Activated CD8-positive, alpha-beta T cell treated with anti-CD3 and anti-CD28 coated beads, Interleukin-2, amount 10 ng/mL, durations not matched to agents 7 days and 5 days (primary cell): ENCODE data around the gene CDHR3. TPM values are rescaled to one million over a fixed set of nuclear protein-coding genes. Genes with fewer than 3 reads are reported as not detected.

Source experiments
- ATAC-seq: fragments of 150-1000 bp; cut with Tn5 transposase; one replicate; pipeline ENCODE4 v1.10.0; 2021; ENCODE audit warnings: moderate library complexity
- CTCF ChIA-PET: fragments of 350-600 bp; sonication (Branson Sonifier 250); formaldehyde crosslinking; loops from one replicate; lab custom pipeline; 2021; ENCODE audit warnings: antibody characterized with exemption; lab: Charles Lee
- POLR2A ChIA-PET: fragments of 350-600 bp; sonication (Branson Sonifier 250); formaldehyde crosslinking; loops from one replicate; lab custom pipeline; 2021; ENCODE audit warnings: antibody characterized with exemption; lab: Charles Lee
- DNase-seq: peaks from one replicate; pipeline ENCODE4 v3.0.0-alpha.2; 2020
- H3K27ac Mint-ChIP-seq: one replicate; pipeline ENCODE4 v1.8.0; 2021; ENCODE audit warnings: mild to moderate bottlenecking, mixed read lengths
- H3K27me3 Mint-ChIP-seq: one replicate; pipeline ENCODE4 v1.8.0; 2021; ENCODE audit warnings: low read depth, mixed read lengths
- H3K36me3 Mint-ChIP-seq: one replicate; pipeline ENCODE4 v1.8.0; 2021; ENCODE audit warnings: low read depth, mixed read lengths
- H3K4me1 Mint-ChIP-seq: one replicate; pipeline ENCODE4 v1.8.0; 2021; ENCODE audit warnings: low read depth, mixed read lengths
- H3K4me3 Mint-ChIP-seq: one replicate; pipeline ENCODE4 v1.8.0; 2021; ENCODE audit warnings: mild to moderate bottlenecking, mixed read lengths
- H3K9me3 Mint-ChIP-seq: one replicate; pipeline ENCODE4 v1.8.0; 2022; ENCODE audit warnings: mixed read lengths; ENCODE audit not compliant: insufficient read depth
- total RNA-seq, 2 experiments: library from RNA; stranded (reverse); gene quantifications; one replicate each; pipeline ENCODE4 v1.2.3, GENCODE V29; 2021

Gene CDHR3
- total RNA-seq, 2 experiments from 2014 or later = 0.31 to 0.92 TPM

DNA sequence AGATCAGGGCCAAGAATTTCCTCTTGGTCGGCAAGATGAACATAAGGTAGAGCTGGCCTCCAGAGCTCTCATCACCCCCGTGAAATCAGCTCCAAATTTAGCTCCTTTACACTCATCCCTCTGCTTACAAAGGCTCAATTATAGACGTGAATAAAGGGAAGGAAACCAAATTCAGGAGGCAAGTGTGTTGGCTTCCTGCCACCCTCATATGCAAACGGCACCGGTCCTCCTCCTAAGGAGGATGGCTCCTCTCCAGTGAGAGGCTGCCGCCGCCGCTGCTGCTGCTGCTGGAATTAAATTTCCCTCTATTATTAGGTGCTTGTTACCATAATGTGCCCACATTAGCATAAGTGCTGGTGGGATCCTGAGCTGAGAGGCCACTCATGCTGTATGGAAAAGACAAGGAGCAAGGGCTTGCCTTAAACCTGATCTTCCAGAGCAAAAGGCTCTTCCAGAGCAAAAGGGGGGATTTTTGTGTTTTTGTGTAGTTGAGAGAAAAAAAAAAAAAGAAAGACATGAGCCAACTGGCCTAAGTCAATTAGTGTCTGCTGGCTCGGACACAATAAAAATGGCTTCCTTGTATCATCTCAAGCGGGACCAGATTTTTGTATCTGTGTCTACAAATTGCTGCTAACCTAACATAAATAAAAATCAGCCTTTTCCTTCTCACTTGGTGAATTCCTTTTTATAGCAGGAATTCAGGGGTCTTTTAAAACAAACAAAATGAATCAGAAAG lies 68.4 kb downstream of the CDHR3 start:
- Mint-ChIP-seq H3K4me1 (no peaks in the 10 kb centered on the region), H3K4me3 (no peak overlapping the region), H3K9me3 (no peaks in the 10 kb centered on the region), H3K27ac (no peak overlapping the region), H3K36me3 (no peaks in the 10 kb centered on the region), H3K27me3 (peaks cover 36% of the 10 kb centered on the region)
- POLR2A ChIA-PET = no interaction called here
- ATAC-seq (no peak), DNase-seq (no peak)
- CTCF ChIA-PET = interaction anchor here (2.3 to 7.1 kb wide), 2 partner anchors 9 to 10 kb away, joined by 6 to 48 read pairs; no protein-coding TSS in a partner anchor

DNA sequence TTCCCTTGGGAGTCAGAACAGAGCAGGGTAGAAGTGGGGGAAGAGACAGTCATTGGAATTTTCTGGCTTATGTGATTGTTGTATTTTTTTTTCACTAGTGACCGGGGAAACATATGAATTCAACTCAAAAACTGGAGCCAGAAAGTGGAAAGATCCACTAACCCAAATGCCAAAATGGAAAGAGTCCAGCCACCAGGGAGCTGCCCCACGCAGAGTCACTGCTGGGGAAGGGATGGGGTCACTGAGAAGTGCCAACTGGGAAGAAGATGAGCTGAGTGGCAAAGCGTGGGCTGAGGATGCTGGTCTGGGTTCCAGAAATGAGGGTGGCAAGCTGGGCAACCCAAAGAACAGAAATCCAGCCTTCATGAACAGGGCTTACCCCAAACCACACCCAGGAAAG lies 69.2 kb downstream of the CDHR3 start:
- no peak for DNase-seq
- Mint-ChIP-seq H3K27ac (no peak overlapping the region), H3K36me3 (no peaks in the 10 kb centered on the region), H3K4me3 (no peak overlapping the region), H3K27me3 (peaks cover 34% of the 10 kb centered on the region), H3K9me3 (no peaks in the 10 kb centered on the region), H3K4me1 (no peaks in the 10 kb centered on the region)
- CTCF ChIA-PET = interaction anchor here (1.0 to 2.7 kb wide), 3 partner anchors 10 to 129 kb away, joined by 3 to 12 read pairs (median 6); no protein-coding TSS in a partner anchor
- ATAC-seq = no peak
- POLR2A ChIA-PET = no interaction called here

DNA sequence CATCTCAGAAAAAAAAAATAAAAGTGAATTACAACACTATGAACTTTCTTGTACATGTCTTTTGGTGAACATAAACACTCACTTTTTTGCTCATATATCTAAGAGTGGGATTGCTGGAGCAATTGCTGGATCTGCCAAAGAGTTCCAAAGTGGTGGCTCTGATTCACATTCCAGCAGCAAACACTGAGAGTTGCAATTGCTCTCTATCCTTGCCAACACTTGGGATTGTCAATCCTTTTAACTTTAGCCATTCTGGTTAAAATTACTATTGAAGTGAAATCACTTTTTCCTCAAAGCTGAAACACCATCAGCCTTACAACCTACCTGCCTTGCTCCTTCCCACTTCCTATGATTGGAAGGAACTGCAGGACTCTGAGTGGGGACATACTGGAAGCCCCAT lies 70.7 kb downstream of the CDHR3 start:
- no peak overlapping the region for H3K4me3 Mint-ChIP-seq
- no peaks in the 10 kb centered on the region for H3K36me3 Mint-ChIP-seq
- no peak for DNase-seq
- POLR2A ChIA-PET = interaction anchor here (0.6 kb wide), 1 partner anchor 37 kb away, joined by 3 read pairs; no protein-coding TSS in a partner anchor
- H3K27me3 Mint-ChIP-seq = peaks cover 34% of the 10 kb centered on the region
- CTCF ChIA-PET = interaction anchor here (1.2 to 4.1 kb wide), 4 partner anchors 8 to 444 kb away, joined by 3 to 18 read pairs (median 8); no protein-coding TSS in a partner anchor
- H3K27ac Mint-ChIP-seq = no peak overlapping the region
- H3K9me3 Mint-ChIP-seq = no peaks in the 10 kb centered on the region
- no peaks in the 10 kb centered on the region for H3K4me1 Mint-ChIP-seq
- no peak for ATAC-seq

DNA sequence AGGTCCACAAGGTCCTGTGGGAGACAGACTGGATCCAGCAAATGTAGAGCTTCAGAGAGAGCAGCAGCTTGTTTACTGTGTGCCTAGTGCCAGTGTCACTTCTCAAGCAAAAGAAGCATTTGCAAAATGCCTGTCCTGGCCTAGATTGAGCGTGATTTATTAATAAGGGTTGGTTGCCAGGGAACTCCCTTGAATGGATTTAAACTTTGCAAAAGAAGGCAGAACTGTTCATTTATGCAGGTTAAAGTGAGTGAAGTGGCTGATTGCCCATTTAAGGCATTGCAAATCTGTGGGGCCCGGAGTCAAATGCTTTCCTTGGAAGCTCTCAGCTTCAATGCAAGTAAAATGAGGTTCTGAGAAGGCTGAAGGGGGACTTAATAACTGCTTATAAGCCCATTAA lies 71.3 kb downstream of the CDHR3 start:
- no peak for ATAC-seq
- H3K9me3 Mint-ChIP-seq = no peaks in the 10 kb centered on the region
- no peaks in the 10 kb centered on the region for H3K36me3 Mint-ChIP-seq
- peaks cover 34% of the 10 kb centered on the region for H3K27me3 Mint-ChIP-seq
- ChIA-PET POLR2A (interaction anchor here (0.6 kb wide), 1 partner anchor 37 kb away, joined by 3 read pairs; no protein-coding TSS in a partner anchor), CTCF (interaction anchor here (1.2 to 4.1 kb wide), 4 partner anchors 8 to 445 kb away, joined by 3 to 18 read pairs (median 8); no protein-coding TSS in a partner anchor)
- H3K4me1 Mint-ChIP-seq = no peaks in the 10 kb centered on the region
- H3K4me3 Mint-ChIP-seq = no peak overlapping the region
- H3K27ac Mint-ChIP-seq = no peak overlapping the region
- no peak for DNase-seq

DNA sequence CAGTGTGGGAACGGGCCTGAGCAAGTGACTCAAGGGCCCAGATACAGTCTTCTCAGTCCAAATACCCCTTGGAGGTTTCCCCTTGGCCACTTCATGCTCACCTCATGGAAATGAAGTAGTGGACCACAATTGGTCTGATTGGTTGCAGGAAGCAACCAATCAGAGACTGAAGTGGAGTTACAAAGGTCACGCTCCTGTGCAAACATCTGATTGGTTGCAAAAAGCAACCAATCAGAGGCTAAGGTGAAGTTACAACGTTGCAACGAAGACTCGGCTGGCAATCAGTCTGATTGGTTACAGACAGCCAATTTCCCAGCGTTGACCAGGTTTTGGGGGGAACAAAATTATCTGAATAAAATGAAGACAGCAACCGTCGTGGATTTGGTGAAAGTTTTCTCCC lies 72.5 kb downstream of the CDHR3 start:
- CTCF ChIA-PET = interaction anchor here (1.2 to 4.1 kb wide), 2 partner anchors 118 to 275 kb away, joined by 6 to 18 read pairs; no protein-coding TSS in a partner anchor
- POLR2A ChIA-PET = no interaction called here
- no peaks in the 10 kb centered on the region for H3K4me1 Mint-ChIP-seq

DNA sequence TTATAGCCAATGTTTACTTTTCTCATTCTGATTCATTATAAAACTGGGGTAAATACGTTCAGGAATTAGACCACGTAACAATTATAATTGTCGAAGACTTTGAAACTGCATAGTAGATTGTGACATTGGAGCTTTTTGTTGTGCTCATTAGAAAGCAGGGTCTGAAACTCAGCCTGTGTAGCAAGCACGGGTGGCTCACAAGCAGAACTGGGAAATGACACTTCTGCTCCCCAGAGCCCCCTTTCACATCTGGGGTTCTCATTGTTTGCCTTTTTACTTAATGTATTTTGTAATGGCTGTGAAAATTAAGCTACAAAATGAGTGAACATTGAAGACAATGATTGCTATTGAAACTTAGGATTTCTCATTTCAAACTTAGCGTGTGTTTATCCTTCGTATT lies 72.9 kb downstream of the CDHR3 start:
- Mint-ChIP-seq H3K4me1 (peaks cover 1% of the 10 kb centered on the region), H3K9me3 (no peaks in the 10 kb centered on the region), H3K4me3 (no peak overlapping the region), H3K27ac (no peak overlapping the region), H3K36me3 (no peaks in the 10 kb centered on the region), H3K27me3 (peaks cover 31% of the 10 kb centered on the region)
- ATAC-seq (no peak), DNase-seq (no peak)
- ChIA-PET POLR2A (no interaction called here), CTCF (interaction anchor here (1.2 to 4.1 kb wide), 2 partner anchors 118 to 275 kb away, joined by 6 to 18 read pairs; no protein-coding TSS in a partner anchor)

More for the DNA sequence above, 72.5 kb downstream of the CDHR3 start:
- Mint-ChIP-seq H3K27me3 (peaks cover 30% of the 10 kb centered on the region), H3K36me3 (no peaks in the 10 kb centered on the region), H3K27ac (no peak overlapping the region), H3K9me3 (no peaks in the 10 kb centered on the region), H3K4me3 (no peak overlapping the region)
- no peak for DNase-seq
- no peak for ATAC-seq

DNA sequence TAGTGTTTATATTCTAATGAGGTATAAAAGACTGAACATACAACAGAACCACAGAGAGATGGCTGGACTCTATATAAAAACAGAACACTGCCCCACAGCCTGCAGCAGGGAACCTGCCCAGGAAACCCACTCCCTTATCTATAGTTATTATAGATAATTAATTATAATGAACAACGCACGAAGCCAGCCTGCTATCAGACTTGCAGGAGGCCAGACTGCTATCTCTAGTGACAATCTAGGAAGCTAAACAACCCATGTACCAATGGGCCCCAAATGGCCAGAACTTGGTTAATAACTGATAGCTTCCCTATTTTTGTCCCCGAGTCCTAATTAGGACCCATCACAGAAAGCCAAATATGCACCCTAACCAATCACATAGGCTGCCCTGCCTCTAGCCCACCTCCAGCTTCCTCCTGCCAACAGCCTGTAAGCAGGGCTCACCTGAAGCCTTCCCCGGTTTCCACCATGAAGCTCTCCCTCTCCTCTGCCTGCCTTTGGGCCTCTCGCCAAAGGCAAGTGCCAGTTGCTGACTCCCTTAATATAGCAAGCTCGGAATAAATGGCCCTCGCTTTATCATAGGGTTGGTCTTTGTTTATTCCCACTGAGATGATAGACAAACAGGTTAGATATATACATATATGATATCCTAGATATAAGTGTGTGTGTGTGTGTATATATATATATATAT lies 74.6 kb downstream of the CDHR3 start:
- Mint-ChIP-seq H3K4me1 (peaks cover 9% of the 10 kb centered on the region), H3K27me3 (peaks cover 21% of the 10 kb centered on the region), H3K27ac (no peak overlapping the region), H3K36me3 (no peaks in the 10 kb centered on the region), H3K9me3 (no peaks in the 10 kb centered on the region), H3K4me3 (no peak overlapping the region)
- POLR2A ChIA-PET = no interaction called here
- ATAC-seq (no peak), DNase-seq (no peak)
- CTCF ChIA-PET = interaction anchor here (0.9 to 4.1 kb wide), 5 partner anchors 9 to 277 kb away, joined by 3 to 18 read pairs (median 3); no protein-coding TSS in a partner anchor

DNA sequence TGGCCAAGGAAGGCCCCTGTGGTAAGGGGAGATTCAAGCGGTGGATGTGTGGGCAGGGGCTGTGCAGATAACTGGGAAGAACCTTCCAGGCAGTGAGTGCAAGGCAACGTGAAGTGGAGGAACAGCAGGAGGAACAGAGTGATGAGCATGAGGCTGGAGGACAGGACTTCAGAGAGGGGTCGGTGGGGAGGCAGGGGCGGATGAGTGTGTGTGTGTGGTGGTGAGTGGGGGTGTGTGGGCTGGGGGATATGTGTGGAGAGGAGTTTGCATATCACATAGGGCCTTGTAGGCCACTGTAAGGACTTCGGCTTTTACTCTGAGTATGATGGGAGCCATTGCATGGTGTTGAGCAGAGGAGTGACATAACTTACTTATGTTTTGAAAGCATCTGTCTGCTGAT lies 75.2 kb downstream of the CDHR3 start:
- ChIA-PET POLR2A (no interaction called here), CTCF (interaction anchor here (1.2 to 6.4 kb wide), 3 partner anchors 10 to 18 kb away, joined by 3 to 48 read pairs (median 5); no protein-coding TSS in a partner anchor)
- no peak for DNase-seq
- no peaks in the 10 kb centered on the region for H3K9me3 Mint-ChIP-seq
- no peak overlapping the region for H3K4me3 Mint-ChIP-seq
- H3K27ac Mint-ChIP-seq = no peak overlapping the region
- H3K4me1 Mint-ChIP-seq = peaks cover 12% of the 10 kb centered on the region
- no peaks in the 10 kb centered on the region for H3K36me3 Mint-ChIP-seq
- ATAC-seq = no peak
- peaks cover 17% of the 10 kb centered on the region for H3K27me3 Mint-ChIP-seq

DNA sequence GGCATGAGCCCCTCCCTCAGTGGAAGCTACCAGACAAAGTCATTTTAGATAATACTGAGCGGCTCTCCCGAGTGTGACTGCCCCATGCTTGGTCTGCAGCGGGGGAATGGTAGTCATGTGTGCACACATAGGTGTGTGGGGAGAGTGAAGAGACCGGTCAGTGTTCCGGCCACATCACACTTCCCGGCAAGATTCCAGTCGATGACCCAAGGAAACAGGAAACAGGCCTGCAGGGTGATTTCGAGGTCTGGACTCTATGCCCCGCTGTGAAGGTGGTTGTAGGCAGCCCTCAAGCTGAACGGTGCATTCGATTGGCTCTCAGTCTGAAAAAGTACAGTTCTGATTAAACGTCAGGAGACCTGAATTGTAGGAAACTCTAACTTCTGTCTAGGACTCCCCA lies 75.9 kb downstream of the CDHR3 start:
- DNase-seq = no peak
- Mint-ChIP-seq H3K9me3 (no peaks in the 10 kb centered on the region), H3K36me3 (no peaks in the 10 kb centered on the region), H3K27ac (no peak overlapping the region), H3K4me1 (peaks cover 12% of the 10 kb centered on the region), H3K4me3 (no peak overlapping the region), H3K27me3 (peaks cover 17% of the 10 kb centered on the region)
- no peak for ATAC-seq
- CTCF ChIA-PET = interaction anchor here (6.4 kb wide), 1 partner anchor 11 kb away, joined by 48 read pairs; no protein-coding TSS in a partner anchor
- POLR2A ChIA-PET = no interaction called here

DNA sequence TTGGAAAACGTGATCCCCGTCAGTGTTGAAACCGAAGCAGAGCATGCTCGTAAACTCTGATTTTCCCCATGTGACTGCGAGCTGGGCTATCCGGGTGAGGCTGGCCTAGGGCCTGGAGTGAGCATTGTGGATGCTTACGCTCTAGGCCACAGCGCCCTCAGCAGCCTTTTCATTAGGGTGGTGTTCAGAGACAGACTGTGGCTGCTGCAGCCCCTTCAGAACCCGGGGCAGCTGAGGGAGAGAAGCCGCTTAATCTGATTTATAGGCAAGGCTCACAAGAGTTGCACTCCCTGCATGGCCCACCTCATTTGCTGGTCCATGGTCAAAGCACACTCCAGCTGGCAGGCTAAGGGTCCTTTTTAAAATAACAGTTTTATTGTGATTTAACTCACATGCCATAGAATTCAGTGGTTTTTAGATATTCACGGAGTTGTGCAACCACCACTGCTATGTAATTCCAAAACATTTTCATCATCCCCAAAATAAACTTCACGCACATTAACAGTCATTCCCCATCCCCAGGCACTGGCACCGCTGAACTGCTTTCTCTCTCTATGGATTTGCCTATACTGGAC lies 76.5 kb downstream of the CDHR3 start:
- no peak for ATAC-seq
- ChIA-PET CTCF (interaction anchor here (1.1 to 6.4 kb wide), 5 partner anchors 11 to 382 kb away, joined by 4 to 53 read pairs (median 8); no protein-coding TSS in a partner anchor), POLR2A (no interaction called here)
- Mint-ChIP-seq H3K4me3 (no peak overlapping the region), H3K27me3 (peaks cover 21% of the 10 kb centered on the region), H3K36me3 (no peaks in the 10 kb centered on the region), H3K4me1 (peaks cover 12% of the 10 kb centered on the region), H3K9me3 (no peaks in the 10 kb centered on the region), H3K27ac (no peak overlapping the region)
- no peak for DNase-seq

DNA sequence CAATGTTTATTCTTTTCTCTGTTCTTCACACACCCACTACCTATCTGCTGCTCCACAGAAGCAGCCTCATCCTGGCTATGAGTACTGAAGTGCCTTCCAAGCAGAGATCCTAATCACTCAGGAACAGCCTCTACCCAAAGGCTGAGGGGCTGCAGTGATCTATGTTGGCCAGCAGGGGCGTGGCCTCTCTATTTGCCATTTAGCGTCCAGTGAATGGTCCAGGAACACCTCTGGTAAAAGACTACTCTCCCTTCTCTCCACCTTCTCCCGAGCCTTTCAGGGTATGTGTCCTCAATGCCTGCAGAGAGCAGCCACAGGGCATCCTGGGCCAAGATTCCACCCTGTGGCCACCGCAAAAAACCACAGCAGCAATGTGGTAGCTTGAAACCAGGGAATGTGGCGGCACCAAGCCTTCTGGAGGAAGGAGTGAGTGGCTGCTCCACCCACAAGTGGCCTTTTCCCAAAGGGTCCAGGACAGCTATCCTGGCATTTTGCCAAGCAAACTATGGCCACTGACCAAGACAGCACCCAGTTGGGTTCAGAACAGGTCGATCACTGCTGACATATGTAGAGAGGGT lies 78.2 kb downstream of the CDHR3 start:
- Mint-ChIP-seq H3K4me1 (peaks cover 12% of the 10 kb centered on the region), H3K36me3 (no peaks in the 10 kb centered on the region), H3K4me3 (no peak overlapping the region), H3K9me3 (no peaks in the 10 kb centered on the region), H3K27me3 (peaks cover 27% of the 10 kb centered on the region), H3K27ac (no peak overlapping the region)
- peak; percentile 45 for DNase-seq
- ChIA-PET CTCF (interaction anchor here (0.9 to 6.4 kb wide), 19 partner anchors 8 to 423 kb away, joined by 3 to 53 read pairs (median 5); no protein-coding TSS in a partner anchor), POLR2A (no interaction called here)
- peak; percentile 29 for ATAC-seq
